SK-N-MC (cell line): ENCODE measurements around the gene METTL6.

Experiments used
- EZH2 ChIP-seq: fragments of 200-600 bp; sonication (generic); IDR thresholded peaks from one replicate; pipeline ENCODE4 v1.6.1; 2017; ENCODE audit warnings: antibody characterized with exemption
- POLR2AphosphoS5 ChIP-seq: IDR thresholded peaks from 2 replicates; pipeline ENCODE4 v1.6.1; 2012; ENCODE audit warnings: mild to moderate bottlenecking, low read depth, low read length, borderline replicate concordance

DNA sequence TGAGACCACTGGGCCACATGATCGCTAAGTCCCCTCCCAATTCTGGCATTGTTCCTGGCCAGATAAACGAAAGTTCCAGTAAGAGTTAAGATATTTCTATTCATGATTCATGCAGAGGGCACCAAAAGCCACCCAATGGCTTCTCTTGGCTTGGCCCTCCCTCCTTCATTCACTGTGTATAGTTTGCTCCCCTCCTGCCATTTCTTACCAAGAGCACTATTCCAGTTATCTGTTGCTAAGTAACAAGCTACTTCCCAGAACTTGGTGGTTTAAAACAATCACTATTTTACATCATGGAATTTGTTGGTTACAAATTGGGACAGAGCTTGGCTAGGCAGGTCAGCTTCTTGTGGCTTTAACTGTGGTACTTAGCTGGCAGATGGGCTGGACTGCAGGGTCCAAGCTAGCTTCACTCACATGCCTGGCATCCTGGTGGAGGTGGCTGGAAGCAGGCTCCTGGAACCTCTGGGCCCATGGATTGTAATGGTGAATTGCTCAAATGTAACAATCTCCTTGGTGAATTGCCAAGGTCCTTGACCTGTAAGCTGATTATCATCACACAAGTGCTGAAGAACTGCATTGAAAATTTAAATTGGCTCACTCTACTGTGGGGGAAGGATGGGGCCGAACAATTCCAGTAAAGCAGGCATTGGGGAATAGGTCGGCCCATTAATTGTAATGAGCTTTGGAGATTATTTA lies 16.6 kb upstream of the METTL6 start:
- TF ChIP-seq EZH2 (no peak), POLR2AphosphoS5 (no peak)
